ENCODE results near the gene PUS1. TPM values are rescaled to one million over a fixed set of nuclear protein-coding genes. Genes with fewer than 3 reads are reported as not detected.

Gene PUS1
- total and polyA plus RNA-seq, 2 experiments from 2014 or later: 10.2 to 10.7 TPM

GRCh38 chr12:131903270-131904255 is 25.5 kb upstream of the PUS1 start:
- H4K20me1 ChIP-seq (ENCODE audit: insufficient read depth, poor library complexity, severe bottlenecking): peaks cover 60% of the 10 kb centered on the region
- H2AFZ ChIP-seq: no peak overlapping the region
- WGBS (ENCODE audit: low lambda C conversion rate, missing lambda C conversion rate): 96% methylated on average over 13 of the region's 13 CpGs
- no peak overlapping the region for H3K4me2 ChIP-seq
- DNase-seq (ENCODE audit: low spot score): no peak
- no peak overlapping the region for H3K4me3 ChIP-seq
- no peaks in the 10 kb centered on the region for H3K9me3 ChIP-seq (ENCODE audit: low read depth)
- H3K27ac ChIP-seq: no peak overlapping the region
- H3K4me1 ChIP-seq (ENCODE audit: insufficient read depth): no peaks in the 10 kb centered on the region
- no peak for TF ChIP-seq EZH2phosphoT487 (IDR thresholded peaks at IDR 0.05; ENCODE audit: low read depth, severe bottlenecking, unreplicated experiment)
- no peaks in the 10 kb centered on the region for H3K36me3 ChIP-seq (replicated peaks; ENCODE audit: insufficient read depth, low read depth)
- H3K27me3 ChIP-seq: no peaks in the 10 kb centered on the region
- H3K9me2 ChIP-seq (replicated peaks; ENCODE audit: insufficient read depth): no peaks in the 10 kb centered on the region
- H3K79me2 ChIP-seq: peaks cover 64% of the 10 kb centered on the region

GRCh38 chr12:131904346-131904745 is 24.7 kb upstream of the PUS1 start:
- no peak overlapping the region for H2AFZ ChIP-seq
- no peak overlapping the region for H3K4me3 ChIP-seq
- no peaks in the 10 kb centered on the region for H3K27me3 ChIP-seq
- peaks cover 57% of the 10 kb centered on the region for H3K79me2 ChIP-seq
- no peaks in the 10 kb centered on the region for H3K9me2 ChIP-seq (replicated peaks; ENCODE audit: insufficient read depth)
- H3K4me2 ChIP-seq: no peak overlapping the region
- WGBS (ENCODE audit: low lambda C conversion rate, missing lambda C conversion rate): 96% methylated on average over 5 of the region's 5 CpGs
- no peaks in the 10 kb centered on the region for H3K4me1 ChIP-seq (ENCODE audit: insufficient read depth)
- H4K20me1 ChIP-seq (ENCODE audit: insufficient read depth, poor library complexity, severe bottlenecking): peaks cover 59% of the 10 kb centered on the region
- H3K9me3 ChIP-seq (ENCODE audit: low read depth): no peaks in the 10 kb centered on the region
- no peaks in the 10 kb centered on the region for H3K36me3 ChIP-seq (replicated peaks; ENCODE audit: insufficient read depth, low read depth)
- H3K27ac ChIP-seq: no peak overlapping the region
- DNase-seq (ENCODE audit: low spot score): no peak
- no peak for TF ChIP-seq EZH2 (IDR thresholded peaks at IDR 0.05; ENCODE audit: borderline replicate concordance)
- TF ChIP-seq EZH2phosphoT487 (IDR thresholded peaks at IDR 0.05; ENCODE audit: low read depth, severe bottlenecking, unreplicated experiment): no peak
- TF ChIP-seq CTCF (IDR thresholded peaks at IDR 0.05; ENCODE audit: poor library complexity): no peak

GRCh38 chr12:131905081-131905629 is 23.9 kb upstream of the PUS1 start:
- Histone ChIP-seq H3K36me3 (replicated peaks; ENCODE audit: insufficient read depth, low read depth) (no peaks in the 10 kb centered on the region), H3K4me3 (no peak overlapping the region), H3K4me1 (ENCODE audit: insufficient read depth) (no peaks in the 10 kb centered on the region), H3K27me3 (no peaks in the 10 kb centered on the region), H3K4me2 (no peak overlapping the region), H4K20me1 (ENCODE audit: insufficient read depth, poor library complexity, severe bottlenecking) (peaks cover 58% of the 10 kb centered on the region), H3K9me2 (replicated peaks; ENCODE audit: insufficient read depth) (no peaks in the 10 kb centered on the region), H2AFZ (no peak overlapping the region), H3K9me3 (ENCODE audit: low read depth) (no peaks in the 10 kb centered on the region), H3K27ac (no peak overlapping the region), H3K79me2 (peaks cover 48% of the 10 kb centered on the region)
- no peak for DNase-seq (ENCODE audit: low spot score)
- 98% methylated on average over 12 of the region's 13 CpGs for WGBS (ENCODE audit: low lambda C conversion rate, missing lambda C conversion rate)
- no peak for TF ChIP-seq EZH2phosphoT487 (IDR thresholded peaks at IDR 0.05; ENCODE audit: low read depth, severe bottlenecking, unreplicated experiment)

- no peak overlapping the region for H2AFZ ChIP-seq
- no peak overlapping the region for H3K4me3 ChIP-seq
- peaks cover 53% of the 10 kb centered on the region for H4K20me1 ChIP-seq (ENCODE audit: insufficient read depth, poor library complexity, severe bottlenecking)
- H3K4me2 ChIP-seq: no peak overlapping the region
- no peak overlapping the region for H3K27ac ChIP-seq
- no peak for DNase-seq (ENCODE audit: low spot score)
- H3K9me2 ChIP-seq (replicated peaks; ENCODE audit: insufficient read depth): no peaks in the 10 kb centered on the region
- TF ChIP-seq EZH2phosphoT487 (IDR thresholded peaks at IDR 0.05; ENCODE audit: low read depth, severe bottlenecking, unreplicated experiment) (no peak), EZH2 (IDR thresholded peaks at IDR 0.05; ENCODE audit: borderline replicate concordance) (no peak), CTCF (IDR thresholded peaks at IDR 0.05; ENCODE audit: poor library complexity) (no peak)
- 96% methylated on average over 15 of the region's 15 CpGs for WGBS (ENCODE audit: low lambda C conversion rate, missing lambda C conversion rate)
- H3K27me3 ChIP-seq: no peaks in the 10 kb centered on the region
- H3K4me1 ChIP-seq (ENCODE audit: insufficient read depth): no peaks in the 10 kb centered on the region
- H3K36me3 ChIP-seq (replicated peaks; ENCODE audit: insufficient read depth, low read depth): no peaks in the 10 kb centered on the region
- H3K79me2 ChIP-seq: peaks cover 43% of the 10 kb centered on the region
- no peaks in the 10 kb centered on the region for H3K9me3 ChIP-seq (ENCODE audit: low read depth)
Observed at GRCh38 chr12:131905630-131906091, 23.4 kb upstream of the PUS1 start.

All from hepatocyte (in vitro differentiated cells).